Measurements from ENCODE around the gene DLGAP4.

The DLGAP4 gene

GRCh38 chr20:36269507-36269906 lies 36.6 kb upstream of the DLGAP4 start:
- Histone ChIP-seq H3K36me3 (ENCODE audit: control insufficient read depth in 1 of 2, insufficient read depth in 2 of 2, low read length in 2 of 2) (no peaks in the 10 kb centered on the region), H3K27ac (ENCODE audit: low read length) (no peak overlapping the region), H3K4me3 (ENCODE audit: low read depth in 1 of 2, low read length in 2 of 2) (no peak overlapping the region), H3K4me1 (ENCODE audit: control insufficient read depth in 1 of 2, insufficient read depth in 2 of 2, low read length in 2 of 2) (no peaks in the 10 kb centered on the region), H3K27me3 (ENCODE audit: low read depth, low read length) (peaks cover 5% of the 10 kb centered on the region), H3K9me3 (ENCODE audit: control insufficient read depth in 1 of 2, low read length in 2 of 2) (no peaks in the 10 kb centered on the region)

GRCh38 chr20:36270744-36271638 lies 35.1 kb upstream of the DLGAP4 start:
- no peak overlapping the region for H3K27ac ChIP-seq (ENCODE audit: low read length)
- no peak overlapping the region for H3K4me3 ChIP-seq (ENCODE audit: low read depth in 1 of 2, low read length in 2 of 2)
- no peaks in the 10 kb centered on the region for H3K36me3 ChIP-seq (ENCODE audit: control insufficient read depth in 1 of 2, insufficient read depth in 2 of 2, low read length in 2 of 2)
- H3K4me1 ChIP-seq (ENCODE audit: control insufficient read depth in 1 of 2, insufficient read depth in 2 of 2, low read length in 2 of 2), result no peaks in the 10 kb centered on the region
- peaks cover 5% of the 10 kb centered on the region for H3K27me3 ChIP-seq (ENCODE audit: low read depth, low read length)
- H3K9me3 ChIP-seq (ENCODE audit: control insufficient read depth in 1 of 2, low read length in 2 of 2), result no peaks in the 10 kb centered on the region

- H3K27ac ChIP-seq (ENCODE audit: low read length), result no peak overlapping the region
- no peaks in the 10 kb centered on the region for H3K4me1 ChIP-seq (ENCODE audit: control insufficient read depth in 1 of 2, insufficient read depth in 2 of 2, low read length in 2 of 2)
- no peak overlapping the region for H3K4me3 ChIP-seq (ENCODE audit: low read depth in 1 of 2, low read length in 2 of 2)
- H3K27me3 ChIP-seq (ENCODE audit: low read depth, low read length), result peaks cover 5% of the 10 kb centered on the region
- no peaks in the 10 kb centered on the region for H3K9me3 ChIP-seq (ENCODE audit: control insufficient read depth in 1 of 2, low read length in 2 of 2)
- no peaks in the 10 kb centered on the region for H3K36me3 ChIP-seq (ENCODE audit: control insufficient read depth in 1 of 2, insufficient read depth in 2 of 2, low read length in 2 of 2)
Observed at GRCh38 chr20:36271639-36272546, 34.2 kb upstream of the DLGAP4 start.

- Histone ChIP-seq H3K36me3 (ENCODE audit: control insufficient read depth in 1 of 2, insufficient read depth in 2 of 2, low read length in 2 of 2) (no peaks in the 10 kb centered on the region), H3K27ac (ENCODE audit: low read length) (no peak overlapping the region), H3K4me3 (ENCODE audit: low read depth in 1 of 2, low read length in 2 of 2) (no peak overlapping the region), H3K4me1 (ENCODE audit: control insufficient read depth in 1 of 2, insufficient read depth in 2 of 2, low read length in 2 of 2) (no peaks in the 10 kb centered on the region), H3K9me3 (ENCODE audit: control insufficient read depth in 1 of 2, low read length in 2 of 2) (no peaks in the 10 kb centered on the region), H3K27me3 (ENCODE audit: low read depth, low read length) (peaks cover 5% of the 10 kb centered on the region)
Observed at GRCh38 chr20:36272547-36273220, 33.5 kb upstream of the DLGAP4 start.

GRCh38 chr20:36273414-36274180 lies 32.5 kb upstream of the DLGAP4 start:
- Histone ChIP-seq H3K4me3 (ENCODE audit: low read depth in 1 of 2, low read length in 2 of 2) (no peak overlapping the region), H3K9me3 (ENCODE audit: control insufficient read depth in 1 of 2, low read length in 2 of 2) (no peaks in the 10 kb centered on the region), H3K4me1 (ENCODE audit: control insufficient read depth in 1 of 2, insufficient read depth in 2 of 2, low read length in 2 of 2) (no peaks in the 10 kb centered on the region), H3K36me3 (ENCODE audit: control insufficient read depth in 1 of 2, insufficient read depth in 2 of 2, low read length in 2 of 2) (no peaks in the 10 kb centered on the region), H3K27me3 (ENCODE audit: low read depth, low read length) (peaks cover 5% of the 10 kb centered on the region), H3K27ac (ENCODE audit: low read length) (no peak overlapping the region)

- Histone ChIP-seq H3K9me3 (ENCODE audit: control insufficient read depth in 1 of 2, low read length in 2 of 2) (no peaks in the 10 kb centered on the region), H3K27ac (ENCODE audit: low read length) (no peak overlapping the region), H3K4me1 (ENCODE audit: control insufficient read depth in 1 of 2, insufficient read depth in 2 of 2, low read length in 2 of 2) (no peaks in the 10 kb centered on the region), H3K4me3 (ENCODE audit: low read depth in 1 of 2, low read length in 2 of 2) (no peak overlapping the region), H3K36me3 (ENCODE audit: control insufficient read depth in 1 of 2, insufficient read depth in 2 of 2, low read length in 2 of 2) (no peaks in the 10 kb centered on the region), H3K27me3 (ENCODE audit: low read depth, low read length) (peaks cover 5% of the 10 kb centered on the region)
Observed at GRCh38 chr20:36274181-36274841, 31.8 kb upstream of the DLGAP4 start.

GRCh38 chr20:36275011-36275410 lies 31.1 kb upstream of the DLGAP4 start:
- Histone ChIP-seq H3K27ac (ENCODE audit: low read length) (no peak overlapping the region), H3K27me3 (ENCODE audit: low read depth, low read length) (peaks cover 5% of the 10 kb centered on the region), H3K36me3 (ENCODE audit: control insufficient read depth in 1 of 2, insufficient read depth in 2 of 2, low read length in 2 of 2) (no peaks in the 10 kb centered on the region), H3K4me3 (ENCODE audit: low read depth in 1 of 2, low read length in 2 of 2) (no peak overlapping the region), H3K9me3 (ENCODE audit: control insufficient read depth in 1 of 2, low read length in 2 of 2) (no peaks in the 10 kb centered on the region), H3K4me1 (ENCODE audit: control insufficient read depth in 1 of 2, insufficient read depth in 2 of 2, low read length in 2 of 2) (no peaks in the 10 kb centered on the region)

- H3K27me3 ChIP-seq (ENCODE audit: low read depth, low read length), result peaks cover 5% of the 10 kb centered on the region
- H3K4me3 ChIP-seq (ENCODE audit: low read depth in 1 of 2, low read length in 2 of 2), result no peak overlapping the region
- no peak overlapping the region for H3K27ac ChIP-seq (ENCODE audit: low read length)
- H3K9me3 ChIP-seq (ENCODE audit: control insufficient read depth in 1 of 2, low read length in 2 of 2), result no peaks in the 10 kb centered on the region
- H3K36me3 ChIP-seq (ENCODE audit: control insufficient read depth in 1 of 2, insufficient read depth in 2 of 2, low read length in 2 of 2), result no peaks in the 10 kb centered on the region
- H3K4me1 ChIP-seq (ENCODE audit: control insufficient read depth in 1 of 2, insufficient read depth in 2 of 2, low read length in 2 of 2), result no peaks in the 10 kb centered on the region
Observed at GRCh38 chr20:36275441-36276189, 30.5 kb upstream of the DLGAP4 start.

- Histone ChIP-seq H3K36me3 (ENCODE audit: control insufficient read depth in 1 of 2, insufficient read depth in 2 of 2, low read length in 2 of 2) (no peaks in the 10 kb centered on the region), H3K4me1 (ENCODE audit: control insufficient read depth in 1 of 2, insufficient read depth in 2 of 2, low read length in 2 of 2) (no peaks in the 10 kb centered on the region), H3K27ac (ENCODE audit: low read length) (no peak overlapping the region), H3K9me3 (ENCODE audit: control insufficient read depth in 1 of 2, low read length in 2 of 2) (no peaks in the 10 kb centered on the region), H3K4me3 (ENCODE audit: low read depth in 1 of 2, low read length in 2 of 2) (no peak overlapping the region), H3K27me3 (ENCODE audit: low read depth, low read length) (peaks cover 5% of the 10 kb centered on the region)
Observed at GRCh38 chr20:36277546-36277945, 28.6 kb upstream of the DLGAP4 start.

GRCh38 chr20:36279362-36279761 lies 26.8 kb upstream of the DLGAP4 start:
- Histone ChIP-seq H3K9me3 (ENCODE audit: control insufficient read depth in 1 of 2, low read length in 2 of 2) (no peaks in the 10 kb centered on the region), H3K27ac (ENCODE audit: low read length) (no peak overlapping the region), H3K36me3 (ENCODE audit: control insufficient read depth in 1 of 2, insufficient read depth in 2 of 2, low read length in 2 of 2) (no peaks in the 10 kb centered on the region), H3K27me3 (ENCODE audit: low read depth, low read length) (no peaks in the 10 kb centered on the region), H3K4me1 (ENCODE audit: control insufficient read depth in 1 of 2, insufficient read depth in 2 of 2, low read length in 2 of 2) (no peaks in the 10 kb centered on the region), H3K4me3 (ENCODE audit: low read depth in 1 of 2, low read length in 2 of 2) (no peak overlapping the region)
